Measurements from ENCODE around the gene BLVRA.

The BLVRA gene

GRCh38 chr7:43847496-43847895 lies 89.0 kb downstream of the BLVRA start:
- TF ChIP-seq FOXM1 (IDR thresholded peaks at IDR 0.05; ENCODE audit: borderline replicate concordance, low read depth) (no peak), CREB1 (IDR thresholded peaks at IDR 0.05; ENCODE audit: low read depth) (no peak), NFIC (IDR thresholded peaks at IDR 0.05) (no peak), TAF1 (IDR thresholded peaks at IDR 0.05; ENCODE audit: low read depth) (no peak), ZBTB7A (IDR thresholded peaks at IDR 0.05; ENCODE audit: low read depth) (no peak), MAX (IDR thresholded peaks at IDR 0.05) (no peak), REST (IDR thresholded peaks at IDR 0.05; ENCODE audit: low read depth) (no peak), RAD21 (IDR thresholded peaks at IDR 0.05; ENCODE audit: low read depth) (no peak), EGR1 (IDR thresholded peaks at IDR 0.05) (no peak)

- TF ChIP-seq USF1 (IDR thresholded peaks at IDR 0.05) (no peak), NFIC (IDR thresholded peaks at IDR 0.05) (no peak)
Measured at GRCh38 chr7:43849047-43849446, 90.6 kb downstream of the BLVRA start.

- TF ChIP-seq YY1 (IDR thresholded peaks at IDR 0.05; ENCODE audit: low read depth): no peak
- TF ChIP-seq RAD21 (IDR thresholded peaks at IDR 0.05; ENCODE audit: low read depth): no peak
- TF ChIP-seq EP300 (IDR thresholded peaks at IDR 0.05; ENCODE audit: borderline replicate concordance): no peak
- no peak for TF ChIP-seq USF1 (IDR thresholded peaks at IDR 0.05)
- no peak for TF ChIP-seq NFIC (IDR thresholded peaks at IDR 0.05)
- TF ChIP-seq TCF12 (IDR thresholded peaks at IDR 0.05; ENCODE audit: low read depth): no peak
- no peak for TF ChIP-seq FOXM1 (IDR thresholded peaks at IDR 0.05; ENCODE audit: borderline replicate concordance, low read depth)
- no peak for TF ChIP-seq EGR1 (IDR thresholded peaks at IDR 0.05)
- no peak for TF ChIP-seq CREB1 (IDR thresholded peaks at IDR 0.05; ENCODE audit: low read depth)
- TF ChIP-seq REST (IDR thresholded peaks at IDR 0.05; ENCODE audit: low read depth): no peak
- TF ChIP-seq TAF1 (IDR thresholded peaks at IDR 0.05; ENCODE audit: low read depth): no peak
- TF ChIP-seq CEBPB (IDR thresholded peaks at IDR 0.05): no peak
- no peak for TF ChIP-seq ZBTB7A (IDR thresholded peaks at IDR 0.05; ENCODE audit: low read depth)
- TF ChIP-seq TEAD4 (IDR thresholded peaks at IDR 0.05): no peak
- TF ChIP-seq MAX (IDR thresholded peaks at IDR 0.05): no peak
Measured at GRCh38 chr7:43850348-43851116, 92.1 kb downstream of the BLVRA start.

GRCh38 chr7:43851805-43852204 lies 93.3 kb downstream of the BLVRA start:
- TF ChIP-seq CREB1 (IDR thresholded peaks at IDR 0.05; ENCODE audit: low read depth): no peak
- TF ChIP-seq CEBPB (IDR thresholded peaks at IDR 0.05): no peak
- TF ChIP-seq TAF1 (IDR thresholded peaks at IDR 0.05; ENCODE audit: low read depth): no peak
- no peak for TF ChIP-seq USF1 (IDR thresholded peaks at IDR 0.05)
- no peak for TF ChIP-seq EGR1 (IDR thresholded peaks at IDR 0.05)
- no peak for TF ChIP-seq REST (IDR thresholded peaks at IDR 0.05; ENCODE audit: low read depth)
- no peak for TF ChIP-seq TEAD4 (IDR thresholded peaks at IDR 0.05)
- TF ChIP-seq YY1 (IDR thresholded peaks at IDR 0.05; ENCODE audit: low read depth): no peak
- no peak for TF ChIP-seq EP300 (IDR thresholded peaks at IDR 0.05; ENCODE audit: borderline replicate concordance)
- TF ChIP-seq MAX (IDR thresholded peaks at IDR 0.05): no peak
- no peak for TF ChIP-seq ZBTB7A (IDR thresholded peaks at IDR 0.05; ENCODE audit: low read depth)
- no peak for TF ChIP-seq RAD21 (IDR thresholded peaks at IDR 0.05; ENCODE audit: low read depth)
- no peak for TF ChIP-seq NFIC (IDR thresholded peaks at IDR 0.05)
